Measurements from ENCODE around the gene PRKCE. TPM values are rescaled to one million over a fixed set of nuclear protein-coding genes. Genes with fewer than 3 reads are reported as not detected.
A peak's percentile ranks its signal among the peaks of the same experiment; 100 is the strongest.

The PRKCE gene
- total and polyA plus RNA-seq, 3 donors from 2014 or later: 27.4 to 35.8 (median 33.1) TPM

- Histone ChIP-seq H3K4me1 (peaks cover 24% of the 10 kb centered on the region), H3K27me3 (no peaks in the 10 kb centered on the region), H3K4me3 (no peak overlapping the region), H3K9me3 (no peaks in the 10 kb centered on the region), H3K27ac (no peak overlapping the region), H3K36me3 (ENCODE audit: low read depth, missing control alignments) (no peaks in the 10 kb centered on the region)
- DNase-seq: no peak
- TF ChIP-seq POLR2A (IDR thresholded peaks at IDR 0.05) (no peak), CTCF (IDR thresholded peaks at IDR 0.05) (no peak)
- intact Hi-C loops (cut with DNase I; ENCODE audit: low total_unique reads): no loop called here
- 56 to 71% methylated on average over 7 of the region's 7 CpGs for WGBS, 2 donors
These were observed 47.7 kb downstream of the PRKCE start for GRCh38 chr2:45699032-45699658.

- H3K36me3 ChIP-seq (ENCODE audit: low read depth, missing control alignments): no peaks in the 10 kb centered on the region
- peak; percentile 46 for DNase-seq
- H3K4me1 ChIP-seq: peaks cover 24% of the 10 kb centered on the region
- no peak overlapping the region for H3K27ac ChIP-seq
- no peaks in the 10 kb centered on the region for H3K9me3 ChIP-seq
- 81 to 83% methylated on average over 9 to 10 of the region's 10 CpGs for WGBS, 2 donors
- no peaks in the 10 kb centered on the region for H3K27me3 ChIP-seq
- TF ChIP-seq POLR2A (IDR thresholded peaks at IDR 0.05) (no peak), CTCF (IDR thresholded peaks at IDR 0.05) (no peak)
- intact Hi-C loops (cut with DNase I; ENCODE audit: low total_unique reads): no loop called here
- H3K4me3 ChIP-seq: no peak overlapping the region
These were observed 49.0 kb downstream of the PRKCE start for GRCh38 chr2:45700407-45701013.

GRCh38 chr2:45705233-45705632 lies 53.8 kb downstream of the PRKCE start:
- 77 to 83% methylated on average over 5 of the region's 5 CpGs for WGBS, 2 donors
- TF ChIP-seq CTCF (IDR thresholded peaks at IDR 0.05) (no peak), POLR2A (IDR thresholded peaks at IDR 0.05) (no peak)
- Histone ChIP-seq H3K27me3 (no peaks in the 10 kb centered on the region), H3K4me3 (no peak overlapping the region), H3K27ac (no peak overlapping the region), H3K4me1 (peaks cover 42% of the 10 kb centered on the region), H3K36me3 (ENCODE audit: low read depth, missing control alignments) (no peaks in the 10 kb centered on the region), H3K9me3 (no peaks in the 10 kb centered on the region)
- intact Hi-C loops (cut with DNase I; ENCODE audit: low total_unique reads): no loop called here
- no peak for DNase-seq

- Histone ChIP-seq H3K27ac (no peak overlapping the region), H3K36me3 (ENCODE audit: low read depth, missing control alignments) (no peaks in the 10 kb centered on the region), H3K27me3 (no peaks in the 10 kb centered on the region), H3K9me3 (no peaks in the 10 kb centered on the region), H3K4me3 (no peak overlapping the region), H3K4me1 (peaks cover 39% of the 10 kb centered on the region)
- intact Hi-C loops (cut with DNase I; ENCODE audit: low total_unique reads): no loop called here
- TF ChIP-seq CTCF (IDR thresholded peaks at IDR 0.05) (no peak), POLR2A (IDR thresholded peaks at IDR 0.05) (no peak)
- no peak for DNase-seq
These were observed 54.6 kb downstream of the PRKCE start for GRCh38 chr2:45706033-45706432.

DNA sequence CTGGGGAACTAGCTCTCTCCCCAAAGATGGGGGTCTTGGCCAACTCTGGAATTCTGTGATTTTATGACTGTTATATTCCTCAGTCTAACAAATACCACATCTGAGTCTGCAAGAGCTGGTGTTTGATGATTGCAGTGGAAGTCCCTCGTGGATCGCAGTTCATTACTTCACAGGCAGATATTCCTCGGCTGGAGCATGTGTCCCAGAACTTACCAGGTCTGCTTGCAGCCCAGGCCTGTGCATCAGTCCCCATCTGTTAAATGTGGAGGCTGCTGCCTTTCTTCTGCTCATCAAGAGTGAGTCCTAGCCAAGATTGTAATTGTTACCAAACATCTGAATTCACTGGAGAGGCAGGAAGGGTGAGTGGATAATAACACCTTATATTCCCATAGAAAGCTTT lies 55.5 kb downstream of the PRKCE start:
- Histone ChIP-seq H3K36me3 (ENCODE audit: low read depth, missing control alignments) (no peaks in the 10 kb centered on the region), H3K9me3 (no peaks in the 10 kb centered on the region), H3K27ac (no peak overlapping the region), H3K4me1 (peaks cover 39% of the 10 kb centered on the region), H3K4me3 (no peak overlapping the region), H3K27me3 (no peaks in the 10 kb centered on the region)
- intact Hi-C loops (cut with DNase I; ENCODE audit: low total_unique reads): no loop called here
- no peak for TF ChIP-seq POLR2A (IDR thresholded peaks at IDR 0.05)
- TF ChIP-seq CTCF (IDR thresholded peaks at IDR 0.05): no peak
- 69 to 83% methylated on average over 3 of the region's 3 CpGs for WGBS, 2 donors
- peak; percentile 40 for DNase-seq
